WI38 (cell line): ENCODE data around the gene TEX10.

Experiments
- H3K4me3 ChIP-seq: 2 replicates; pipeline ENCODE4 v1.5.1; 2011; ENCODE audit warnings: low read depth, mild to moderate bottlenecking, control low read depth, low read length
- TF ChIP-seq, protein P1 (sequence below): IDR thresholded peaks from 2 replicates; pipeline ENCODE4 v1.5.1; 2012; ENCODE audit warnings: low read depth, mild to moderate bottlenecking, control low read depth, low read length

The TEX10 gene

DNA sequence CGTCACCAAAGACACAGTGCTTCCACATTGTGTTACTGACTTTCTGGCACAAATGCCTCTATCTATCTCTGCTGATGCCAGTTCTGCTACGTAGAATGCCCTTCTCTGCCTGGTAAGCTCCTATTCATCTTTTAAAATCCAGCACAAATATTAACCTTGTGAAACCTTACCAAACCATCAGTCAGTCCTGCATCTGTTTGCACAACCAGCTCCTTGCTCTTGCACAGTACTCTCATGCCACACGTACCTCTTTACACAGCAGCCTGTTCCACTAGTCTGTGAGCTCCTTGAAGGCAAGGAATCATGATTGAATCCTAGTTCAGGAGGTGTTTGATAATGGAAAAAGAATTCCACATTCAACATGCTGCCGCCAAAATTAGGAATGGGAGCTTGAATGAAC, 56.3 kb downstream of the TEX10 start:
- H3K4me3 ChIP-seq: no peak overlapping the region
- TF ChIP-seq, protein P1, sequence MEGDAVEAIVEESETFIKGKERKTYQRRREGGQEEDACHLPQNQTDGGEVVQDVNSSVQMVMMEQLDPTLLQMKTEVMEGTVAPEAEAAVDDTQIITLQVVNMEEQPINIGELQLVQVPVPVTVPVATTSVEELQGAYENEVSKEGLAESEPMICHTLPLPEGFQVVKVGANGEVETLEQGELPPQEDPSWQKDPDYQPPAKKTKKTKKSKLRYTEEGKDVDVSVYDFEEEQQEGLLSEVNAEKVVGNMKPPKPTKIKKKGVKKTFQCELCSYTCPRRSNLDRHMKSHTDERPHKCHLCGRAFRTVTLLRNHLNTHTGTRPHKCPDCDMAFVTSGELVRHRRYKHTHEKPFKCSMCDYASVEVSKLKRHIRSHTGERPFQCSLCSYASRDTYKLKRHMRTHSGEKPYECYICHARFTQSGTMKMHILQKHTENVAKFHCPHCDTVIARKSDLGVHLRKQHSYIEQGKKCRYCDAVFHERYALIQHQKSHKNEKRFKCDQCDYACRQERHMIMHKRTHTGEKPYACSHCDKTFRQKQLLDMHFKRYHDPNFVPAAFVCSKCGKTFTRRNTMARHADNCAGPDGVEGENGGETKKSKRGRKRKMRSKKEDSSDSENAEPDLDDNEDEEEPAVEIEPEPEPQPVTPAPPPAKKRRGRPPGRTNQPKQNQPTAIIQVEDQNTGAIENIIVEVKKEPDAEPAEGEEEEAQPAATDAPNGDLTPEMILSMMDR: no peak

DNA sequence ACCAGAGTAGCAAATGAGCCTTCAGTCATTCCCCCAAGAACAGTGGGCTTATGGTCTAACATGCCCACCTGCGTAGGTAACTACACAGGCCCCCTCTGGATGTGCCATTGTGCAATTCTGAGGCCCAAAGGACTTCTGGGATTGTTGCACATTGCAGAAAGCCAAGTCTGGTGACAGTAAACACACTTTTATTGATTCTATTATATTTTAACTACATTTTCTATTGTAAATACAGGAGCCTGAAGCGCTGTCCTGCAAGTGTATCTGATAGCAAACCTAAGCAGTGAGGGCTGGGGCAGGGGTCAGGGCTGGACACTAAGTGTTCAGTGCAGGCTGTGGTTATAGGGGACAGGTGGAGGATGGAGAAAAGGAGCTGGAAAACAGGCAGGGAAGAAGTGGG, 57.5 kb downstream of the TEX10 start:
- TF ChIP-seq, protein P1: no peak
- no peak overlapping the region for H3K4me3 ChIP-seq

DNA sequence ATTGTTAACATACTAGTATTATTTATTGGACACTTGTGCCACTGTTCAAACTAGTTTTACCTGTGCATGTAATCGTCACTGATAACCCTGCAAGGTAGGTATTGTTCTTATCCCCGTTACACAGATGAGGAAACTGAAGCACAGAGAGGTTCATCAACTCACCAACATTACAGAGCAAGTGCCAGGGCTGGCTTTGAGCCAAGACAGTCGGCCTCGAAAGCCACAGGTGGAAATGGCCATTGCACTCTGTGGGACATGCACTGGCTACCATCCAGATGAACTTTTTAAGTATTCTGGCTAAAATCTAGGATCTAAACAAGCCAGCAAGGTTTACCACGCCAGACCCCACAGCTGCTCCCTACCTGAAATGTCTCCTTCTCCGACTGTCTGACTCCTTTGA, 57.9 kb downstream of the TEX10 start:
- H3K4me3 ChIP-seq: no peak overlapping the region
- TF ChIP-seq, protein P1: no peak

DNA sequence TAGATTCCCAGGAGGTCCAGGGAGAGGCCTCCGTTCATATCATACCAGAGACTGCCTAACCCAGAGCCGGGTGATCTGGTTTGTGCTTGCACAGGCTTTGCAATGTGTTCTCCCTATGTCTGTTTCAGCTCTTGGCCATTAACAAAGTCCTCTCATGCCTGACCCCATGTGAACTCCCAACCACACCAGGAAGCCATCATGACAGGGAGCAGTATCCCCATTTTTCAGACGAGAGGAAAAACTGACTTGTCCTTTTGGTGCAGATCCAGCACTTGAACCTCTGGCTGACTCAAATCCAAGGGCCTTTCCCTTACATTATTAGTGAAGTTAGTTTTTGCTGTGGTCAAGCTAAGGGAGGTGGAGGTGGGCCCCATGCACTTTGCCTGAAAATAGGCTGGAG, 58.4 kb downstream of the TEX10 start:
- TF ChIP-seq, protein P1: no peak
- H3K4me3 ChIP-seq: no peak overlapping the region

DNA sequence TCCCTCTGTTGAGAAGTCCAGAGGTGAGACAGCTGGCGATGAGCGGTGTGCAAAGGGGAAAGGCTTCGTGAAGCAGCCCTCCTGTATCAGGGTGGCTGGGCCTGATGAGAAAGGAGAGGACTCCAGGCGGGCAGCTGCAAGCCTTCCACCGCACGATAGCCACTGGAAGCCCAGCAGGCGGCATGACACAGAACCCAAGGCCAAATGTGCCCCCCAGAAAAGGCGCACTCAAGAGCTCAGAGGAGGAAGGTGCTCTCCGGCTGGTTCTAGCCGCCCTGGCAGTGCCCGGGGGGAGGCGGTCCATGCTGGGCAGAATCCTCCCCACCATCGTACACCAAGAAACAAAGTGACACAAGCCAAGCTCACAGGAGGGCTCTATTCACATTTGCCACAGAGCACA, 60.3 kb downstream of the TEX10 start:
- TF ChIP-seq, protein P1: no peak
- no peak overlapping the region for H3K4me3 ChIP-seq

DNA sequence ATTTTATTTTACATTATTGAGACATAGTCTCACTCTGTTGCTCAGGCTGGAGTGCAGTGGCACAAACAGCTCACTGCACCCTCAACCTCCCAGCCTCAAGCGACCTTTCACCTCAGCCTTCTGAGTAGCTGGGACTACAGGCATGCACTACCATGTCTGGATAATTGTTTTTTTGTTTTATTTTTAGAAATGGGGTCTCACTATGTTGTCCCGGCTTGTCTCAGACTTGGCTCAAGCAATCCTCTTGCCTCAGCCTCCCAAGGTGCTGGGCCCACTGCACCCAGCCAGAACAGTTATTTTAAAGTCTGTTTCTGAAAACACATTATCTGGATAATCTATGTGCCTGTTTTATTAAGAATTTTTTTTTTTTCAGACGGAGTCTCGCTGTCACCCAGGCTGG, 62.0 kb downstream of the TEX10 start:
- TF ChIP-seq, protein P1: no peak
- H3K4me3 ChIP-seq: no peak overlapping the region

DNA sequence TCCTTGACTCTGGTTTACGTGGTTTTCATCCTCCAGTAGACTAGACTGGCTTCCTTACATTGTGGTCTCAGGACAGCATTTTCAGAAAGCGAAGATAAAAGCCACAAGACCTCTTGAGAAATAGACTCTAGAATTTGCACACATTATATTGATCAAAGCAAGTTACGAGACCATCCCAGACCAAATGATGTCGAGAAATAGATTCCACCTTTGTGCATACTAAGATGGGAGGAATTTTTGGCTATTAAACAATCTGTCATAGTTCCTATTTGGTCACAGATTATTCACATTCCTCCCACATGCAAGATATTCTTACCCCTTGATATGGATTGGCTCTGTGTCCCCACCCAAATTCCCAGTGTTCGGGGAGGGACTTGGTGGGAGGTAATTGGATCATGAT, 65.6 kb downstream of the TEX10 start:
- TF ChIP-seq, protein P1: no peak
- no peak overlapping the region for H3K4me3 ChIP-seq
